OCI-LY1 (cell line): Measurements from ENCODE around the gene GALNT1.

Experiments
- H2AFZ ChIP-seq: fragments of 200-600 bp; sonication (generic), shearing (Covaris generic); 2 replicates; pipeline ENCODE4 v1.6.0; 2014; ENCODE audit warnings: antibody characterized with exemption, mild to moderate bottlenecking, low read length
- H3F3A ChIP-seq: fragments of 200-600 bp; sonication (generic), shearing (Covaris generic); 2 replicates; pipeline ENCODE4 v1.6.0; 2014; ENCODE audit warnings: mild to moderate bottlenecking, antibody characterized with exemption, low read length, moderate library complexity; ENCODE audit not compliant: insufficient read depth
- H3K27ac ChIP-seq: fragments of 200-600 bp; sonication (generic); 2 replicates; pipeline ENCODE4 v1.5.1; 2014; ENCODE audit warnings: low read length, mixed run types, mild to moderate bottlenecking, low read depth; ENCODE audit not compliant: poor library complexity, severe bottlenecking
- H3K27me3 ChIP-seq: fragments of 200-600 bp; sonication (generic); 2 replicates; pipeline ENCODE4 v1.6.0; 2014; ENCODE audit warnings: antibody characterized with exemption, mild to moderate bottlenecking, low read length, moderate library complexity; ENCODE audit not compliant: insufficient read depth
- H3K36me3 ChIP-seq: fragments of 200-600 bp; sonication (generic); 2 replicates; pipeline ENCODE4 v1.6.1; 2014; ENCODE audit warnings: mild to moderate bottlenecking, antibody characterized with exemption, low read length, moderate library complexity, mixed read lengths; ENCODE audit not compliant: insufficient read depth
- H3K4me1 ChIP-seq: fragments of 200-600 bp; sonication (generic); 2 replicates; pipeline ENCODE4 v1.5.1; 2014; ENCODE audit warnings: mild to moderate bottlenecking, low read length, moderate library complexity; ENCODE audit not compliant: insufficient read depth, severe bottlenecking
- H3K4me2 ChIP-seq: fragments of 200-600 bp; sonication (generic), shearing (Covaris generic); 2 replicates; pipeline ENCODE4 v1.6.1; 2014; ENCODE audit warnings: low read length
- H3K4me3 ChIP-seq: fragments of 200-600 bp; sonication (generic); 2 replicates; pipeline ENCODE4 v1.5.1; 2014; ENCODE audit warnings: low read length, low read depth, mild to moderate bottlenecking, mixed read lengths; ENCODE audit not compliant: poor library complexity, severe bottlenecking
- H3K79me2 ChIP-seq: fragments of 200-600 bp; shearing (Covaris generic); 2 replicates; pipeline ENCODE4 v1.6.1; 2016; ENCODE audit warnings: mixed run types, low read length, mixed read lengths; ENCODE audit not compliant: insufficient read depth
- H3K9ac ChIP-seq: fragments of 200-600 bp; sonication (generic), shearing (Covaris generic); 2 replicates; pipeline ENCODE4 v1.6.1; 2014; ENCODE audit warnings: mild to moderate bottlenecking, low read length, mixed read lengths
- H3K9me2 ChIP-seq: fragments of 200-600 bp; sonication (generic), shearing (Covaris generic); 2 replicates; pipeline ENCODE4 v1.6.1; 2014; ENCODE audit warnings: low read depth, mild to moderate bottlenecking, low read length, mixed read lengths
- H3K9me3 ChIP-seq: fragments of 200-600 bp; shearing (Covaris generic); 2 replicates; pipeline ENCODE4 v1.6.1; 2014; ENCODE audit warnings: low read length, mixed read lengths
- H4K20me1 ChIP-seq: fragments of 200-600 bp; sonication (generic), shearing (Covaris generic); 2 replicates; pipeline ENCODE4 v1.6.0; 2016; ENCODE audit warnings: mild to moderate bottlenecking, low read length; ENCODE audit not compliant: insufficient read depth
- EZH2 ChIP-seq: fragments of 200-600 bp; sonication (generic), shearing (Covaris generic); IDR thresholded peaks from 2 replicates; pipeline ENCODE4 v1.8.0; 2017; ENCODE audit warnings: borderline replicate concordance, mixed run types, mild to moderate bottlenecking, antibody characterized with exemption, low read length, moderate library complexity, mixed read lengths
- TF ChIP-seq, protein P1 (sequence below): fragments of 200-600 bp; sonication (generic), shearing (Covaris generic); IDR thresholded peaks from 2 replicates; pipeline ENCODE4 v1.5.1; 2017; ENCODE audit warnings: mild to moderate bottlenecking, antibody characterized with exemption, low read length, moderate library complexity, mixed read lengths

GALNT1 gene

GRCh38 chr18:35755369-35755768, 173.8 kb downstream of the GALNT1 start:
- Histone ChIP-seq H3K79me2 (no peaks in the 10 kb centered on the region), H3K4me1 (no peaks in the 10 kb centered on the region), H3K36me3 (no peaks in the 10 kb centered on the region), H3K9me2 (no peaks in the 10 kb centered on the region), H2AFZ (no peak overlapping the region), H3K9ac (no peak overlapping the region), H3K4me3 (no peak overlapping the region), H3K4me2 (no peak overlapping the region), H4K20me1 (no peaks in the 10 kb centered on the region), H3K27ac (no peak overlapping the region), H3F3A (no peaks in the 10 kb centered on the region), H3K9me3 (no peaks in the 10 kb centered on the region), H3K27me3 (no peaks in the 10 kb centered on the region)
- no peak for TF ChIP-seq EZH2
- TF ChIP-seq, protein P1, sequence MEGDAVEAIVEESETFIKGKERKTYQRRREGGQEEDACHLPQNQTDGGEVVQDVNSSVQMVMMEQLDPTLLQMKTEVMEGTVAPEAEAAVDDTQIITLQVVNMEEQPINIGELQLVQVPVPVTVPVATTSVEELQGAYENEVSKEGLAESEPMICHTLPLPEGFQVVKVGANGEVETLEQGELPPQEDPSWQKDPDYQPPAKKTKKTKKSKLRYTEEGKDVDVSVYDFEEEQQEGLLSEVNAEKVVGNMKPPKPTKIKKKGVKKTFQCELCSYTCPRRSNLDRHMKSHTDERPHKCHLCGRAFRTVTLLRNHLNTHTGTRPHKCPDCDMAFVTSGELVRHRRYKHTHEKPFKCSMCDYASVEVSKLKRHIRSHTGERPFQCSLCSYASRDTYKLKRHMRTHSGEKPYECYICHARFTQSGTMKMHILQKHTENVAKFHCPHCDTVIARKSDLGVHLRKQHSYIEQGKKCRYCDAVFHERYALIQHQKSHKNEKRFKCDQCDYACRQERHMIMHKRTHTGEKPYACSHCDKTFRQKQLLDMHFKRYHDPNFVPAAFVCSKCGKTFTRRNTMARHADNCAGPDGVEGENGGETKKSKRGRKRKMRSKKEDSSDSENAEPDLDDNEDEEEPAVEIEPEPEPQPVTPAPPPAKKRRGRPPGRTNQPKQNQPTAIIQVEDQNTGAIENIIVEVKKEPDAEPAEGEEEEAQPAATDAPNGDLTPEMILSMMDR: no peak

GRCh38 chr18:35756506-35757117, 175.1 kb downstream of the GALNT1 start:
- no peaks in the 10 kb centered on the region for H3K9me2 ChIP-seq
- no peak overlapping the region for H3K4me2 ChIP-seq
- H3K27ac ChIP-seq: no peak overlapping the region
- no peaks in the 10 kb centered on the region for H3K9me3 ChIP-seq
- no peaks in the 10 kb centered on the region for H3K4me1 ChIP-seq
- no peak overlapping the region for H3K9ac ChIP-seq
- no peak overlapping the region for H3K4me3 ChIP-seq
- no peaks in the 10 kb centered on the region for H3K79me2 ChIP-seq
- no peaks in the 10 kb centered on the region for H4K20me1 ChIP-seq
- H3F3A ChIP-seq: no peaks in the 10 kb centered on the region
- no peaks in the 10 kb centered on the region for H3K27me3 ChIP-seq
- H3K36me3 ChIP-seq: no peaks in the 10 kb centered on the region
- TF ChIP-seq, protein P1: peak; percentile 79
- no peak for TF ChIP-seq EZH2
- H2AFZ ChIP-seq: no peak overlapping the region
